CD14-positive monocyte (primary cell): ENCODE measurements around the gene IFNG-AS1. TPM values are rescaled to one million over a fixed set of nuclear protein-coding genes. Genes with fewer than 3 reads are reported as not detected.

Experiments used
- DNase-seq, 3 donors: peaks; one replicate each; pipeline ENCODE4 v3.0.0-alpha.2; 2011 to 2022
- H2AFZ ChIP-seq: 2 replicates; pipeline ENCODE4 v1.6.0; 2012; ENCODE audit warnings: mild to moderate bottlenecking, low read depth, low read length, inconsistent platforms; ENCODE audit not compliant: insufficient read depth, poor library complexity, severe bottlenecking
- H3K27ac ChIP-seq, 2 donors: 1 replicate in 1 of 2; 2 replicates in 1 of 2; pipeline ENCODE4 v1.5.1; 2012 to 2013; ENCODE audit warnings: low read length in 2 of 2, control low read depth in 1 of 2, inconsistent platforms in 1 of 2, low read depth in 1 of 2, mild to moderate bottlenecking in 1 of 2
- H3K27me3 ChIP-seq, 2 donors: one replicate each; pipeline versions ENCODE4 v1.6.0 to v1.6.1; 2011 to 2013; ENCODE audit warnings: low read length in 2 of 2; ENCODE audit not compliant: control insufficient read depth in 2 of 2, insufficient read depth in 2 of 2
- H3K36me3 ChIP-seq, 2 donors: replicated peaks in 1 of 2; 1 replicate in 1 of 2; 2 replicates in 1 of 2; pipeline versions ENCODE4 v1.5.1 to v1.6.1; 2012 to 2013; ENCODE audit warnings: low read length in 2 of 2, control low read depth in 1 of 2, inconsistent platforms in 1 of 2, mild to moderate bottlenecking in 1 of 2; ENCODE audit not compliant: insufficient read depth in 2 of 2, control insufficient read depth in 1 of 2
- H3K4me1 ChIP-seq, 2 donors: 1 replicate in 1 of 2; 2 replicates in 1 of 2; pipeline versions ENCODE4 v1.5.1 to v1.6.1; 2012 to 2013; ENCODE audit warnings: low read length in 2 of 2, control low read depth in 1 of 2, inconsistent platforms in 1 of 2, mild to moderate bottlenecking in 1 of 2, moderate library complexity in 1 of 2; ENCODE audit not compliant: insufficient read depth in 2 of 2, control insufficient read depth in 1 of 2
- H3K4me2 ChIP-seq: replicated peaks from 2 replicates; pipeline ENCODE3; 2012; ENCODE audit warnings: low read length, moderate library complexity, mild to moderate bottlenecking; ENCODE audit not compliant: poor library complexity, severe bottlenecking; ENCODE audit errors: extremely low read depth
- H3K4me3 ChIP-seq, 3 experiments: fragments of 200-600 bp in 1 of 3; sonication (generic) in 1 of 3; replicated peaks in 1 of 3; 1 replicate in 2 of 3; 2 replicates in 1 of 3; pipeline ENCODE4 v1.5.1; 2011 to 2013; ENCODE audit warnings: low read length in 3 of 3, mild to moderate bottlenecking in 3 of 3, control low read depth in 2 of 3, low read depth in 2 of 3, inconsistent platforms in 1 of 3, moderate library complexity in 1 of 3
- H3K79me2 ChIP-seq: 2 replicates; pipeline ENCODE4 v1.6.0; 2012; ENCODE audit warnings: mild to moderate bottlenecking, control low read depth, inconsistent platforms, low read length, moderate library complexity; ENCODE audit not compliant: insufficient read depth
- H3K9ac ChIP-seq: 2 replicates; pipeline ENCODE4 v1.6.0; 2017; ENCODE audit warnings: low read length, mild to moderate bottlenecking; ENCODE audit not compliant: insufficient read depth, poor library complexity, severe bottlenecking
- H3K9me3 ChIP-seq, 2 donors: replicated peaks in 1 of 2; 1 replicate in 1 of 2; 2 replicates in 1 of 2; pipeline versions ENCODE4 v1.5.1 to v1.6.1; 2012 to 2013; ENCODE audit warnings: low read length in 2 of 2, control low read depth in 1 of 2; ENCODE audit not compliant: control insufficient read depth in 1 of 2, insufficient read depth in 1 of 2
- H4K20me1 ChIP-seq: 2 replicates; pipeline ENCODE4 v1.6.0; 2012; ENCODE audit warnings: mild to moderate bottlenecking, low read length, control low read depth, moderate library complexity; ENCODE audit not compliant: insufficient read depth
- H3K27ac Mint-ChIP-seq, 7 donors: one replicate each; pipeline ENCODE4 v1.8.0; 2020; ENCODE audit warnings: mild to moderate bottlenecking in 7 of 7, mixed read lengths in 7 of 7, moderate library complexity in 6 of 7, inconsistent platforms in 2 of 7
- H3K27me3 Mint-ChIP-seq, 3 donors: one replicate each; pipeline ENCODE4 v1.8.0; 2021 to 2022; ENCODE audit warnings: low read depth in 3 of 3, mild to moderate bottlenecking in 3 of 3, mixed read lengths in 3 of 3, moderate library complexity in 3 of 3, inconsistent platforms in 1 of 3
- H3K36me3 Mint-ChIP-seq, 2 donors: one replicate each; pipeline ENCODE4 v1.8.0; 2020; ENCODE audit warnings: mixed read lengths in 2 of 2, inconsistent platforms in 1 of 2, mild to moderate bottlenecking in 1 of 2
- H3K4me1 Mint-ChIP-seq: one replicate; pipeline ENCODE4 v1.8.0; 2020; ENCODE audit warnings: mild to moderate bottlenecking, mixed read lengths
- H3K4me3 Mint-ChIP-seq, 2 donors: one replicate each; pipeline ENCODE4 v1.8.0; 2020; ENCODE audit warnings: mild to moderate bottlenecking in 2 of 2, mixed read lengths in 2 of 2, moderate library complexity in 1 of 2
- H3K9me3 Mint-ChIP-seq, 7 donors: one replicate each; pipeline ENCODE4 v1.8.0; 2020 to 2022; ENCODE audit warnings: mixed read lengths in 7 of 7, mild to moderate bottlenecking in 6 of 7, moderate library complexity in 6 of 7, inconsistent platforms in 2 of 7
- CTCF ChIP-seq: fragments of 200-600 bp; IDR thresholded peaks from one replicate; pipeline ENCODE4 v1.8.0; 2022; ENCODE audit warnings: antibody characterized with exemption, mild to moderate bottlenecking
- WGBS: methylation state at CpG from one replicate; pipeline ENCODE4 v1.1.5; 2013; ENCODE audit warnings: missing lambda C conversion rate; ENCODE audit not compliant: insufficient coverage; 5-methylcytosine and 5-hydroxymethylcytosine counted together
- intact Hi-C, 2 donors: fragments of 100-400 bp; cut with micrococcal nuclease; formaldehyde crosslinking; loops; one replicate each; pipeline versions ENCODE4 v1.15.0 to v1.15.1; 2023
- polyA plus RNA-seq, 3 donors: library from polyadenylated mRNA; depleted of rRNA in 1 of 3; unstranded in 2 of 3; stranded (reverse) in 1 of 3; fragments of 300-500 nt in 2 of 3; fragments of >200 nt in 1 of 3; fragmentation: Illumina TruSeq in 2 of 3; gene quantifications; 1 replicate in 2 of 3; 2 replicates in 1 of 3; pipeline ENCODE4 v1.2.3, GENCODE V29; 2012 to 2021

Gene IFNG-AS1
- polyA plus RNA-seq, 3 donors: not detected

GRCh38 chr12:68011206-68011881 is 22.1 kb downstream of the IFNG-AS1 start:
- no peaks in the 10 kb centered on the region for H3K36me3 Mint-ChIP-seq
- no peak overlapping the region for H3K27ac Mint-ChIP-seq
- no peak overlapping the region for H3K4me3 ChIP-seq
- 83% methylated on average over 1 of the region's 6 CpGs for WGBS
- no peaks in the 10 kb centered on the region for H3K9me3 ChIP-seq
- no peak for TF ChIP-seq CTCF
- H4K20me1 ChIP-seq: no peaks in the 10 kb centered on the region
- no peak overlapping the region for H3K4me3 Mint-ChIP-seq
- H3K9me3 Mint-ChIP-seq: no peaks in the 10 kb centered on the region
- intact Hi-C loops: no loop called here
- H3K4me2 ChIP-seq: no peak overlapping the region
- H3K79me2 ChIP-seq: no peaks in the 10 kb centered on the region
- no peaks in the 10 kb centered on the region for H3K36me3 ChIP-seq
- no peak overlapping the region for H3K27ac ChIP-seq
- H3K27me3 ChIP-seq: no peaks in the 10 kb centered on the region
- DNase-seq: no peak
- H3K4me1 Mint-ChIP-seq: no peaks in the 10 kb centered on the region
- H3K4me1 ChIP-seq: no peaks in the 10 kb centered on the region
- H2AFZ ChIP-seq: no peak overlapping the region
- no peak overlapping the region for H3K9ac ChIP-seq
- no peaks in the 10 kb centered on the region for H3K27me3 Mint-ChIP-seq

- Mint-ChIP-seq H3K36me3 (no peaks in the 10 kb centered on the region), H3K4me3 (no peak overlapping the region), H3K9me3 (no peaks in the 10 kb centered on the region), H3K27me3 (no peaks in the 10 kb centered on the region), H3K27ac (no peak overlapping the region), H3K4me1 (no peaks in the 10 kb centered on the region)
- Histone ChIP-seq H3K4me2 (no peak overlapping the region), H3K4me1 (no peaks in the 10 kb centered on the region), H3K4me3 (no peak overlapping the region), H3K36me3 (no peaks in the 10 kb centered on the region), H3K9me3 (no peaks in the 10 kb centered on the region), H2AFZ (no peak overlapping the region), H4K20me1 (no peaks in the 10 kb centered on the region), H3K79me2 (no peaks in the 10 kb centered on the region), H3K27me3 (no peaks in the 10 kb centered on the region), H3K9ac (no peak overlapping the region), H3K27ac (no peak overlapping the region)
- WGBS: no CpG with 5 or more reads among the region's 2 CpGs
- TF ChIP-seq CTCF: no peak
- DNase-seq: no peak
- intact Hi-C loops: no loop called here
These were observed 22.6 kb downstream of the IFNG-AS1 start for GRCh38 chr12:68011882-68012207.
